Measurements from ENCODE around the gene PADI3.

GRCh38 chr1:17245816-17246325 lies 3.0 kb upstream of the PADI3 start:
- TF ChIP-seq SUZ12 (IDR thresholded peaks at IDR 0.05) (no peak), L3MBTL2 (conservative IDR thresholded peaks at IDR 0.05) (no peak), SP1 (IDR thresholded peaks at IDR 0.05) (no peak), ZNF384 (IDR thresholded peaks at IDR 0.05) (no peak), FOXM1 (IDR thresholded peaks at IDR 0.05; ENCODE audit: borderline replicate concordance) (no peak), BHLHE40 (IDR thresholded peaks at IDR 0.05; ENCODE audit: borderline replicate concordance) (no peak), LEF1 (IDR thresholded peaks at IDR 0.05; ENCODE audit: borderline replicate concordance) (no peak), CTBP1 (IDR thresholded peaks at IDR 0.05; ENCODE audit: borderline replicate concordance) (no peak)

All from HEK293T (cell line).